ENCODE measurements around the gene DPYD.

DPYD gene

DNA sequence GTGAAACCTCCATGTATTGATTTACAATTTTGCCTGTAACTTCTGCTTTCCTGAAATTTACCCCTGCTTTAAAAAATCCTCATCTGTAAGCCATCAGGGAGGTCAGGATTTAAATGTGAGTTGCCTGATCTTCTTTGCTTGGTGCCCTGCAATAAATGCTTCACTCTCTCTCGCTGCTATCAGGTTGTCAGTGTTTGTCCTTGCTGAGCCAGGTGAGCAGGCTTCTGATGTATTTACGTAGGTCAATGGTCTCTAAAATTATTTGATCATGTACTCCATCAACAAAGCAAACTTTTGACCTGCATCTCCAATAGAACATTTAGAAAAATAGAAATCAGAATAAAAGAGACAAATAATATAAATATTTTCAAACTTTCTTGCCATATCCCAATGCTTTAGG is 453.4 kb downstream of the DPYD start:
- TF ChIP-seq, protein P1, sequence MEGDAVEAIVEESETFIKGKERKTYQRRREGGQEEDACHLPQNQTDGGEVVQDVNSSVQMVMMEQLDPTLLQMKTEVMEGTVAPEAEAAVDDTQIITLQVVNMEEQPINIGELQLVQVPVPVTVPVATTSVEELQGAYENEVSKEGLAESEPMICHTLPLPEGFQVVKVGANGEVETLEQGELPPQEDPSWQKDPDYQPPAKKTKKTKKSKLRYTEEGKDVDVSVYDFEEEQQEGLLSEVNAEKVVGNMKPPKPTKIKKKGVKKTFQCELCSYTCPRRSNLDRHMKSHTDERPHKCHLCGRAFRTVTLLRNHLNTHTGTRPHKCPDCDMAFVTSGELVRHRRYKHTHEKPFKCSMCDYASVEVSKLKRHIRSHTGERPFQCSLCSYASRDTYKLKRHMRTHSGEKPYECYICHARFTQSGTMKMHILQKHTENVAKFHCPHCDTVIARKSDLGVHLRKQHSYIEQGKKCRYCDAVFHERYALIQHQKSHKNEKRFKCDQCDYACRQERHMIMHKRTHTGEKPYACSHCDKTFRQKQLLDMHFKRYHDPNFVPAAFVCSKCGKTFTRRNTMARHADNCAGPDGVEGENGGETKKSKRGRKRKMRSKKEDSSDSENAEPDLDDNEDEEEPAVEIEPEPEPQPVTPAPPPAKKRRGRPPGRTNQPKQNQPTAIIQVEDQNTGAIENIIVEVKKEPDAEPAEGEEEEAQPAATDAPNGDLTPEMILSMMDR (IDR thresholded peaks at IDR 0.05; ENCODE audit: extremely low read depth, missing control alignments), result no peak
- DNase-seq (ENCODE audit: low spot score), result no peak

DNA sequence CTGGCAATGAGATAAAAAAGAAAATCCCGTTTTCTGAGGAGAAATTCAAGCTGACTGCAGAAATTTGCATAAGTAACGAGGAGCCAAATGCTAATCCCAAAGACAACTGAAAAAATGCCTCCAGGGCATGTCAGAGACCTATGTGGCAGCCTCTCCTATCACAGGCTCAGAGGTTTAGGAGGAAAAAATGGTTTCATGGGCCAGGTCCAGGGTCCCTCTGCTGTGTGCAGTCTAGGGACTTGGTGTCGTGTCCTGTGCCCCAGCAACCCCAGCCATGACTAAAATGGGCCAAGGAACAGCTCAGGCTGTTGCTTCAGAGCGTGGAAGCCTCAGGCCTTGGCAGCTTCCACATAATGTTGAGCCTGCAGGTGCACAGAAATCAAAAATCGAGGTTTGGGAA is 456.5 kb downstream of the DPYD start:
- DNase-seq (ENCODE audit: low spot score), result no peak
- TF ChIP-seq, protein P1 (IDR thresholded peaks at IDR 0.05; ENCODE audit: extremely low read depth, missing control alignments), result no peak

DNA sequence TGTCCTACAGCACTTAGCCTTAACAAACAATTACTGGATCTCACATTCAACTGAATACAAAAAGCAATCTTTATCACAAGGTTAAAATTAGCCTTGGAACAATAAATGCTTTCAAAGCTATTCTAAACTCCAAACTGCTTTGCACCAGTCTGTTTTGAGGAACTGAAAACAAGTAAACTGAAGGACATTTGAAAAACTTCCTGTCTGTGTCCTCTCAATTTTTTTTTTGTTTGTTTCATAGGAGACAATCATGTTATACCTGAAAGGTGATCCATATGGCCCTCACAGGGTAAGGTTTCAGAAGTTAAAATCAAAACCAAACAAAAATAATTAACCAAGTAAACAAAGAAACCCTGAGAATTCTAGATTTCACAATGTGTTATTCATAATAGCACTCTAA is 459.1 kb downstream of the DPYD start:
- DNase-seq (ENCODE audit: low spot score), result peak; percentile 15
- TF ChIP-seq, protein P1 (IDR thresholded peaks at IDR 0.05; ENCODE audit: extremely low read depth, missing control alignments), result no peak

DNA sequence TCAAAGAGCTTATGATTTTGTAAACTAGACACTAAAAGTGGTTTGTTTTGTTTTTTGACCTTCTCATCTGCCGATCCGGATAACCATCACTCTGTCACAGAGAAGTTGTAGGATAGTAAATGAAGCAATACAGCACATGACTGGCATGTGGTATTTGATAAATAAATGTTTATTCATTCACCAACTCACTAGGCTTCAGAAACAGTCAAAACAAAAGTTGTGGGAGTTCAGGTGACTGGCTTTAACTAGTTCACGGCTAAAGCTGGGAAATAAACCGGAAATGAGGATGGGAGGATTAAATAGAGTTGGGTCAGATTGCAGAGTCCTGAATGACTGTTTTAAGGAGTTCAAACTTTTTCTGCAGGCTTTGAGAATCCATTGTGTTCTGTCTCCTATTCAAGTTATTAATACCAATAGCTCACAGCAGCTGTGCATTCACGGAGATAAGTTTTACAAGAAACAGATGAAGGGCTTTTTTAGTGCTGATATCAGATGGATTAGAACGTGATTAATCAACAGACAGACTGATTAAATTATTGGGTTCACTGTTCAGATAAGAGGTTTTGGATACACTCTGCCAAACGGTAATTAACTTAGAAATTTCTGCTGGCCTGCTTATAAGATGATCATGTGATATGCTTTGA is 463.3 kb downstream of the DPYD start:
- no peak for DNase-seq (ENCODE audit: low spot score)

DNA sequence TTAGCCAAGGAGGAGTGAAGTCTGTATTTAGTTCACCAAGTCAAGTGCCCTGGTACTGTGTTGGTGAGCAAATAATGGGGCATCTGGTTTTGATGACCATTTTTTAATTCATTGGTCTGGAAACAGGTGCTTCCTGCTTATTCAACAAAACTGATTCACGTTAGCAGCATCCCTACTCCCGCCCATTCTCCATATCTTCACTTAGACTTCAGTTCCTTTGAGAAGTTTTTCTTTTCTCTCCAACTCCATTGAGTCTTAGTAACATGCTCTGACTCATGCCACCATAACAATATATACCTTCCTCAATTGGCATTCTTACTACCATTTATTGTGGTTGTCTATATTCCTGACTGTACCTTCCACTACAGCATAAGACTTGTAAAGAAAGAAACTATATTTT is 468.9 kb downstream of the DPYD start:
- TF ChIP-seq, protein P1 (IDR thresholded peaks at IDR 0.05; ENCODE audit: extremely low read depth, missing control alignments), result no peak
- no peak for DNase-seq (ENCODE audit: low spot score)

More for the DNA sequence above, 463.3 kb downstream of the DPYD start:
- TF ChIP-seq, protein P1 (IDR thresholded peaks at IDR 0.05; ENCODE audit: extremely low read depth, missing control alignments), result no peak

DNA sequence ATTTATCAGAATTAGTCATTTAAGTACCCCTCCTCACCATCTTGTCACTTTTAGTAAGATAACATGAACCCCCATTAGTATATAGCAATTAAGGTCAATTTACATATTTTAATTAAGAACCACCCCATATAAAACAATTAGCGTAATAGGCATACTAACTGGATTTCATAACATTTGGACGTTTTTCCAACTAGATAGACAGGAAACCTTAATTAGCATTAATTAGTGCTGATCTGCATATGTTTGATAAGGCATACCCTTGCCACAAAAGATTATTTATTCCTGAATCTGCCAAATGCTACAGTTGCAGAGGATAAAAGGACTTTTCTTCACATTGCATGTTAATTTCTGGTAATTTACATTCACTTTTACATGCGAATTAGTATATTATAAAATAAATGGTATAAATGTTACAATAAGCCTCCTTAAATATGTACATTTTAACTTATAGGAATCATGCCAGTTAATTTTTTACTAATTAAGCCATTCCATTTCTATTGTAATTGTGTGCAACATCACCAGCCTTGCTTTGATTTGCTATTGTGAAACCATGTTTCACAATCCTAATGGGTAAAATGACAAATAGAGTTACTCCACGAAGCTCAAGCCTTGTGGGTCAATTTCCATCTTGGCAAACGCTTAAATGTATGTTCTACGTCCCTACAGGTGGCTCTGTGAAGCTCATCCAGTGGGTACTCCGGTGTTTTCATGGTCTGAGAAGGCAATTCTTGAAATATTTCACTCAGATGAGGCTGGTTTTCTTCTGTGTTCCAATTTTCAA is 469.6 kb downstream of the DPYD start:
- TF ChIP-seq, protein P1 (IDR thresholded peaks at IDR 0.05; ENCODE audit: extremely low read depth, missing control alignments), result no peak
- no peak for DNase-seq (ENCODE audit: low spot score)

DNA sequence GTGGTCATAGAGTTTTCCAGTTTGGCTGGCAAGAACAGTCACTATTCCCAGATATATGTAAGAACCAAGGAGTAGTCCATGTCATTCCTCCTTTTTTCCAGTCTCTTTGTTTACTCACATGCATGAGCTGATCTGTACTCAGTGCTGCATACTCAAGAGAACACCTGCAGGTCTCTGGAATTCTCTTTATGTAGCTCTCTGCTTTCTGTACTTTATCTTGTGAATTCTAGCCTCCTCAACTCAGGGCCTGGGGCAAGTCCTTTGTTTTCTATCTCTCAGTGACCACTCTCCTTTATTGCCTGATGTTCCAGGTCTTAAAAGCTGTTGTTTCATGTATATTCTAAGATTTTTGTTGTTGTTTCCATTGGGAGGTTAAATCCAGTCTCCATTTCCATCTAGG is 478.9 kb downstream of the DPYD start:
- no peak for DNase-seq (ENCODE audit: low spot score)
- TF ChIP-seq, protein P1 (IDR thresholded peaks at IDR 0.05; ENCODE audit: extremely low read depth, missing control alignments), result no peak

Data from GM20000 (cell line).